ENCODE data around the gene PTPRD.

PTPRD gene

GRCh38 chr9:8679371-8679822, 1933.4 kb downstream of the PTPRD start:
- H3K27me3 ChIP-seq (ENCODE audit: insufficient read depth, insufficient read length): no peaks in the 10 kb centered on the region
- no peaks in the 10 kb centered on the region for H3K9me3 ChIP-seq (ENCODE audit: insufficient read depth, low read length)
- no peak for DNase-seq (ENCODE audit: low read depth, low spot score)
- TF ChIP-seq ZNF274 (IDR thresholded peaks at IDR 0.05; ENCODE audit: low read depth, low read length) (no peak), YY1 (IDR thresholded peaks at IDR 0.05; ENCODE audit: insufficient read depth, insufficient read length) (no peak), SUZ12 (IDR thresholded peaks at IDR 0.05; ENCODE audit: extremely low read depth, insufficient read depth, insufficient read length) (no peak)
- H3K4me3 ChIP-seq (ENCODE audit: insufficient read length, low read depth): no peak overlapping the region
- no peaks in the 10 kb centered on the region for H3K36me3 ChIP-seq (ENCODE audit: insufficient read depth, insufficient read length, low read length)
- no peaks in the 10 kb centered on the region for H3K4me1 ChIP-seq (ENCODE audit: insufficient read depth, insufficient read length)
- no peak overlapping the region for H3K9ac ChIP-seq (ENCODE audit: insufficient read length, low read depth)

- no peak overlapping the region for H3K4me3 ChIP-seq (ENCODE audit: insufficient read length, low read depth)
These were observed 1935.1 kb downstream of the PTPRD start for GRCh38 chr9:8677741-8678140.

GRCh38 chr9:8674536-8674935, 1938.3 kb downstream of the PTPRD start:
- TF ChIP-seq SUZ12 (IDR thresholded peaks at IDR 0.05; ENCODE audit: extremely low read depth, insufficient read depth, insufficient read length) (no peak), ZNF274 (IDR thresholded peaks at IDR 0.05; ENCODE audit: low read depth, low read length) (no peak), YY1 (IDR thresholded peaks at IDR 0.05; ENCODE audit: insufficient read depth, insufficient read length) (no peak)
- Histone ChIP-seq H3K9me3 (ENCODE audit: insufficient read depth, low read length) (no peaks in the 10 kb centered on the region), H3K9ac (ENCODE audit: insufficient read length, low read depth) (no peak overlapping the region), H3K4me1 (ENCODE audit: insufficient read depth, insufficient read length) (no peaks in the 10 kb centered on the region), H3K4me3 (ENCODE audit: insufficient read length, low read depth) (no peak overlapping the region), H3K36me3 (ENCODE audit: insufficient read depth, insufficient read length, low read length) (no peaks in the 10 kb centered on the region), H3K27me3 (ENCODE audit: insufficient read depth, insufficient read length) (no peaks in the 10 kb centered on the region)
- DNase-seq (ENCODE audit: low read depth, low spot score): no peak

More at GRCh38 chr9:8677741-8678140, 1935.1 kb downstream of the PTPRD start:
- DNase-seq (ENCODE audit: low read depth, low spot score): no peak
- Histone ChIP-seq H3K36me3 (ENCODE audit: insufficient read depth, insufficient read length, low read length) (no peaks in the 10 kb centered on the region), H3K27me3 (ENCODE audit: insufficient read depth, insufficient read length) (no peaks in the 10 kb centered on the region), H3K9me3 (ENCODE audit: insufficient read depth, low read length) (no peaks in the 10 kb centered on the region), H3K4me1 (ENCODE audit: insufficient read depth, insufficient read length) (no peaks in the 10 kb centered on the region), H3K9ac (ENCODE audit: insufficient read length, low read depth) (no peak overlapping the region)
- no peak for TF ChIP-seq ZNF274 (IDR thresholded peaks at IDR 0.05; ENCODE audit: low read depth, low read length)
- TF ChIP-seq SUZ12 (IDR thresholded peaks at IDR 0.05; ENCODE audit: extremely low read depth, insufficient read depth, insufficient read length): no peak
- no peak for TF ChIP-seq YY1 (IDR thresholded peaks at IDR 0.05; ENCODE audit: insufficient read depth, insufficient read length)

- Histone ChIP-seq H3K9me3 (ENCODE audit: insufficient read depth, low read length) (no peaks in the 10 kb centered on the region), H3K27me3 (ENCODE audit: insufficient read depth, insufficient read length) (no peaks in the 10 kb centered on the region), H3K4me1 (ENCODE audit: insufficient read depth, insufficient read length) (no peaks in the 10 kb centered on the region), H3K9ac (ENCODE audit: insufficient read length, low read depth) (no peak overlapping the region), H3K4me3 (ENCODE audit: insufficient read length, low read depth) (no peak overlapping the region), H3K36me3 (ENCODE audit: insufficient read depth, insufficient read length, low read length) (no peaks in the 10 kb centered on the region)
- TF ChIP-seq ZNF274 (IDR thresholded peaks at IDR 0.05; ENCODE audit: low read depth, low read length) (no peak), YY1 (IDR thresholded peaks at IDR 0.05; ENCODE audit: insufficient read depth, insufficient read length) (no peak), SUZ12 (IDR thresholded peaks at IDR 0.05; ENCODE audit: extremely low read depth, insufficient read depth, insufficient read length) (no peak)
- no peak for DNase-seq (ENCODE audit: low read depth, low spot score)
These were observed 1939.0 kb downstream of the PTPRD start for GRCh38 chr9:8673830-8674229.

GRCh38 chr9:8670751-8671150, 1942.1 kb downstream of the PTPRD start:
- H3K9me3 ChIP-seq (ENCODE audit: insufficient read depth, low read length): no peaks in the 10 kb centered on the region
- H3K27me3 ChIP-seq (ENCODE audit: insufficient read depth, insufficient read length): no peaks in the 10 kb centered on the region
- no peak for DNase-seq (ENCODE audit: low read depth, low spot score)
- TF ChIP-seq YY1 (IDR thresholded peaks at IDR 0.05; ENCODE audit: insufficient read depth, insufficient read length) (no peak), ZNF274 (IDR thresholded peaks at IDR 0.05; ENCODE audit: low read depth, low read length) (no peak), SUZ12 (IDR thresholded peaks at IDR 0.05; ENCODE audit: extremely low read depth, insufficient read depth, insufficient read length) (no peak)
- no peak overlapping the region for H3K4me3 ChIP-seq (ENCODE audit: insufficient read length, low read depth)
- H3K9ac ChIP-seq (ENCODE audit: insufficient read length, low read depth): no peak overlapping the region
- H3K36me3 ChIP-seq (ENCODE audit: insufficient read depth, insufficient read length, low read length): no peaks in the 10 kb centered on the region
- H3K4me1 ChIP-seq (ENCODE audit: insufficient read depth, insufficient read length): no peaks in the 10 kb centered on the region

- Histone ChIP-seq H3K27me3 (ENCODE audit: insufficient read depth, insufficient read length) (no peaks in the 10 kb centered on the region), H3K4me1 (ENCODE audit: insufficient read depth, insufficient read length) (no peaks in the 10 kb centered on the region), H3K36me3 (ENCODE audit: insufficient read depth, insufficient read length, low read length) (no peaks in the 10 kb centered on the region), H3K9ac (ENCODE audit: insufficient read length, low read depth) (no peak overlapping the region), H3K9me3 (ENCODE audit: insufficient read depth, low read length) (no peaks in the 10 kb centered on the region), H3K4me3 (ENCODE audit: insufficient read length, low read depth) (no peak overlapping the region)
- TF ChIP-seq YY1 (IDR thresholded peaks at IDR 0.05; ENCODE audit: insufficient read depth, insufficient read length): no peak
- TF ChIP-seq ZNF274 (IDR thresholded peaks at IDR 0.05; ENCODE audit: low read depth, low read length): no peak
- TF ChIP-seq SUZ12 (IDR thresholded peaks at IDR 0.05; ENCODE audit: extremely low read depth, insufficient read depth, insufficient read length): no peak
- DNase-seq (ENCODE audit: low read depth, low spot score): no peak
These were observed 1944.1 kb downstream of the PTPRD start for GRCh38 chr9:8668751-8669150.

- no peak overlapping the region for H3K4me3 ChIP-seq (ENCODE audit: insufficient read length, low read depth)
- TF ChIP-seq SUZ12 (IDR thresholded peaks at IDR 0.05; ENCODE audit: extremely low read depth, insufficient read depth, insufficient read length) (no peak), YY1 (IDR thresholded peaks at IDR 0.05; ENCODE audit: insufficient read depth, insufficient read length) (no peak), ZNF274 (IDR thresholded peaks at IDR 0.05; ENCODE audit: low read depth, low read length) (no peak)
- no peaks in the 10 kb centered on the region for H3K27me3 ChIP-seq (ENCODE audit: insufficient read depth, insufficient read length)
- H3K36me3 ChIP-seq (ENCODE audit: insufficient read depth, insufficient read length, low read length): no peaks in the 10 kb centered on the region
- H3K9ac ChIP-seq (ENCODE audit: insufficient read length, low read depth): no peak overlapping the region
- no peaks in the 10 kb centered on the region for H3K4me1 ChIP-seq (ENCODE audit: insufficient read depth, insufficient read length)
- DNase-seq (ENCODE audit: low read depth, low spot score): no peak
- no peaks in the 10 kb centered on the region for H3K9me3 ChIP-seq (ENCODE audit: insufficient read depth, low read length)
These were observed 1944.6 kb downstream of the PTPRD start for GRCh38 chr9:8668231-8668630.
